Peyer's patch (tissue), 4 donors: ENCODE measurements around the gene LRBA.

Experiments used
- POLR2A ChIP-seq, 2 donors: fragments of 450-650 bp; IDR thresholded peaks; one replicate each; pipeline ENCODE4 v1.5.1; 2017; ENCODE audit warnings: antibody characterized with exemption in 2 of 2, mild to moderate bottlenecking in 2 of 2, moderate library complexity in 2 of 2
- TF ChIP-seq, protein P1 (sequence below), 6 experiments: fragments of 450-650 bp in 4 of 6; fragments of 200-600 bp in 2 of 6; sonication (generic) in 1 of 6; IDR thresholded peaks; one replicate each; pipeline ENCODE4 v1.5.1; 2017 to 2019; ENCODE audit warnings: antibody characterized with exemption in 6 of 6, mild to moderate bottlenecking in 3 of 6, moderate library complexity in 1 of 6

DNA sequence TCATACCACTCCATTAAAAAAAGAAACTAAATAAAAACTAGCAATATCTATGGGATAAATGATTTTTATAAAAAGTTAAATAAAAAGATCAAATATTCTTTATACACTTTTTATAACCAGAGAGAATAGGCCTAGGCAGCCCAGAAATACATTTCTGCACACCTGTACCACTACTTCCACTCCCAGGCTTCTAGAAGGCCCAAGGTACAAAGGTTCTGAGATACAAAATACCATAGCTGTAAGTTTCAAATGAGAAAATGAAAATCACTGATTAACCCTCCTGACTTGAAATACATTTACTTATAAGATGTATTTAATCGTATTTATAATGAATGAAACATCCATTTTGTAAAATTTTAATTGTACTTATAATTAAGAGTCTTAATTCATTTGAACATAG is 659.7 kb downstream of the LRBA start:
- TF ChIP-seq, protein P1, sequence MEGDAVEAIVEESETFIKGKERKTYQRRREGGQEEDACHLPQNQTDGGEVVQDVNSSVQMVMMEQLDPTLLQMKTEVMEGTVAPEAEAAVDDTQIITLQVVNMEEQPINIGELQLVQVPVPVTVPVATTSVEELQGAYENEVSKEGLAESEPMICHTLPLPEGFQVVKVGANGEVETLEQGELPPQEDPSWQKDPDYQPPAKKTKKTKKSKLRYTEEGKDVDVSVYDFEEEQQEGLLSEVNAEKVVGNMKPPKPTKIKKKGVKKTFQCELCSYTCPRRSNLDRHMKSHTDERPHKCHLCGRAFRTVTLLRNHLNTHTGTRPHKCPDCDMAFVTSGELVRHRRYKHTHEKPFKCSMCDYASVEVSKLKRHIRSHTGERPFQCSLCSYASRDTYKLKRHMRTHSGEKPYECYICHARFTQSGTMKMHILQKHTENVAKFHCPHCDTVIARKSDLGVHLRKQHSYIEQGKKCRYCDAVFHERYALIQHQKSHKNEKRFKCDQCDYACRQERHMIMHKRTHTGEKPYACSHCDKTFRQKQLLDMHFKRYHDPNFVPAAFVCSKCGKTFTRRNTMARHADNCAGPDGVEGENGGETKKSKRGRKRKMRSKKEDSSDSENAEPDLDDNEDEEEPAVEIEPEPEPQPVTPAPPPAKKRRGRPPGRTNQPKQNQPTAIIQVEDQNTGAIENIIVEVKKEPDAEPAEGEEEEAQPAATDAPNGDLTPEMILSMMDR (IDR thresholded peaks at IDR 0.05): no peak
- no peak for TF ChIP-seq POLR2A (IDR thresholded peaks at IDR 0.05)
